ENCODE results near the gene YPEL1. TPM values are rescaled to one million over a fixed set of nuclear protein-coding genes. Genes with fewer than 3 reads are reported as not detected.

The YPEL1 gene
- total RNA-seq, 4 donors from 2014 or later = 2.9 to 9.0 (median 4.6) TPM; not detected in 1

DNA sequence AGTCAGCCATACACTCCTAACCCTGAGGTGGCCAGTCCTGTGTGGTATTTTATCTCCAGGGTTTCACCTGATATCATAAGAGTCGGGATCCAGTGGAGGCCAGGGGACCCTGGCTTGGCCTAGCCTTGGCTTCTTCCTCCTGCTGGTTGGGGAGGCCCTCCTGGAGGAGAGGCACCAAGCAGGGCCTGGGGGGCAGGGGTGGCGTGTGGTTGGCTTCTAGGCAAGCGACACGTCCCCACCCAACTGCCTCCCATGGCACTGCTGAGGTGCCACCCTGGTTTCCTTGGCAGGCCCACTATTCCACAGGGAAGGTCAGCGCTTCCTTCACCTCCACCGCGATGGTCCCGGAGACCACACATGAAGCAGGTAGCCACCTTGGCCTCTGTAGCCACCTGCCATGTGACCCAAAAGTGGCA is 49.4 kb downstream of the YPEL1 start:
- intact Hi-C loops (cut with DNase I; ENCODE audit: low total_unique reads) (no loop called here), in situ Hi-C loops (cut with MboI; ENCODE audit: low pct_ligation_motif_present in 1 of 4, low pct_unique_long_range_greater_than_20kb in 1 of 4, low sequenced_read_pairs in 3 of 4) (no loop called here)
- H3K36me3 ChIP-seq = peaks cover 0 to 29% (median 8%) of the 10 kb centered on the region in 4 donors
- DNase-seq = no peak
- no peaks in the 10 kb centered on the region for H3K27me3 ChIP-seq
- H3K27ac ChIP-seq = no peak overlapping the region
- H3K9me3 ChIP-seq = no peaks in the 10 kb centered on the region
- H3K4me1 ChIP-seq = no peaks in the 10 kb centered on the region
- no peak overlapping the region for H3K4me3 ChIP-seq
- TF ChIP-seq POLR2A (IDR thresholded peaks at IDR 0.05) = no peak
- no peak for TF ChIP-seq CTCF (IDR thresholded peaks at IDR 0.05)
- TF ChIP-seq EP300 (IDR thresholded peaks at IDR 0.05; ENCODE audit: low read depth) = no peak
- no peak for TF ChIP-seq POLR2AphosphoS5 (IDR thresholded peaks at IDR 0.05)
- 93% methylated on average over 8 of the region's 8 CpGs; no CpG with 5 or more reads in 1 of the 2 donors for WGBS, 2 donors (ENCODE audit: low coverage in 1 of 2)

DNA sequence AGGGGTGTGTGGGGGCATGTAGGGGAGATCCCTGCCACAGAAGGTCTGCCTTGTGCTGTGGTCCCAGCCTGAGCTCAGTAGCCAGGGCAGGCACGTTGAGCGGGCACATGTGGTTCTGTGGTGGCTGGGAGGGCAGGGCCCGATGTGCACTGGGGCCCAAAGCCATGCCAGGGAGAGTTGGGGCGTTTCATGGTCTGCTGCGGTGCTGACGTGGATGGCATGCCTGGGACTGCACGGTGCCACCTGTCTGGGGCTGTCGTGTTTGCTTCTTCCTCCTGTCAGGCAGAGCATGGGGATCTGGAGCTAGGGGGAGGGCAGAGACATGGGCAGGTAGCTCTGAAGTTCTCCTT is 50.5 kb downstream of the YPEL1 start:
- peaks cover 0 to 29% (median 5%) of the 10 kb centered on the region in 4 donors for H3K36me3 ChIP-seq
- in situ Hi-C loops (cut with MboI; ENCODE audit: low pct_ligation_motif_present in 1 of 4, low pct_unique_long_range_greater_than_20kb in 1 of 4, low sequenced_read_pairs in 3 of 4) (no loop called here), intact Hi-C loops (cut with DNase I; ENCODE audit: low total_unique reads) (no loop called here)
- H3K9me3 ChIP-seq = no peaks in the 10 kb centered on the region
- no peak overlapping the region for H3K4me3 ChIP-seq
- no peak overlapping the region for H3K27ac ChIP-seq
- no peak for DNase-seq
- no peaks in the 10 kb centered on the region for H3K27me3 ChIP-seq
- 96 to 100% methylated on average over 1 to 7 of the region's 8 CpGs for WGBS, 2 donors (ENCODE audit: low coverage in 1 of 2)
- TF ChIP-seq POLR2A (IDR thresholded peaks at IDR 0.05) (no peak), POLR2AphosphoS5 (IDR thresholded peaks at IDR 0.05) (no peak), EP300 (IDR thresholded peaks at IDR 0.05; ENCODE audit: low read depth) (no peak), CTCF (IDR thresholded peaks at IDR 0.05) (no peak)
- no peaks in the 10 kb centered on the region for H3K4me1 ChIP-seq

DNA sequence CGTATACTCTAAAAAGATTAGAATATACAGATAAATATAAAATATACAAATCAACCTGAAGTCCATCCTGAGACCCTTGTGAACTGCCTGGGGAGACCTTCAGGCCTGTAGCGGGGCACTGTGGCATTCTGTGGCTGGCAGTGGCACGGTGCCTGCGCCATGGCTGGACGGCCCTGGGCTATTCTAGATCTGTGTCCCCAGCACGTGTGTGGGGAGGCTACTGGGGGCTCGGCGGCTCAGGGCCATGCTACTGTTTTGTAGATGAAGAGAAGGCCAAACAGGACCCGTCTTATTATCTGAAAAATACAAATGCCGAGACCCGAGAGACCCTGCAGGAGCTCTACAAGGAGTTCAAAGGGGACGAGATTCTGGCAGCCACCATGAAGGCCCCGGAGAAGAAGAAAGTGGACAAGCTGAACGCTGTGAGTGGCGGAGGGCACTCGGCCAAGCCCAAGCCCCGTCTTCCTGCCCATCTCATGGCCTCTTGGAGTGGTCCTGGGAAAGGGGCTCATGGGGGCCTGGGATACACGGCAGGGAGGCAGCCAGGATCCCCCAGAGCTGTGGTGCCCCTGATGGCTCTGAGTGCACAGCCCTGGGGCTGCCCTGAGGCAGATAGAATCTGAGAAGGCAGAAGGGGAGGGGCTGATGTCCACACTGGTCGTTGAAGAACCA is 51.0 kb downstream of the YPEL1 start:
- Histone ChIP-seq H3K27ac (no peak overlapping the region), H3K36me3 (peaks cover 0 to 29% (median 3%) of the 10 kb centered on the region in 4 donors), H3K27me3 (no peaks in the 10 kb centered on the region), H3K4me3 (no peak overlapping the region), H3K9me3 (no peaks in the 10 kb centered on the region), H3K4me1 (no peaks in the 10 kb centered on the region)
- 93% methylated on average over 19 of the region's 19 CpGs; no CpG with 5 or more reads in 1 of the 2 donors for WGBS, 2 donors (ENCODE audit: low coverage in 1 of 2)
- no peak for DNase-seq
- no peak for TF ChIP-seq POLR2AphosphoS5 (IDR thresholded peaks at IDR 0.05)
- in situ Hi-C loops (cut with MboI; ENCODE audit: low pct_ligation_motif_present in 1 of 4, low pct_unique_long_range_greater_than_20kb in 1 of 4, low sequenced_read_pairs in 3 of 4) (no loop called here), intact Hi-C loops (cut with DNase I; ENCODE audit: low total_unique reads) (no loop called here)

GRCh38 chr22:21683401-21683811 is 52.2 kb downstream of the YPEL1 start:
- TF ChIP-seq CTCF (IDR thresholded peaks at IDR 0.05) (no peak), EP300 (IDR thresholded peaks at IDR 0.05; ENCODE audit: low read depth) (no peak), POLR2AphosphoS5 (IDR thresholded peaks at IDR 0.05) (no peak), POLR2A (IDR thresholded peaks at IDR 0.05) (no peak)
- no peaks in the 10 kb centered on the region for H3K27me3 ChIP-seq
- WGBS, 2 donors (ENCODE audit: low coverage in 1 of 2) = 78 to 92% methylated on average over 5 to 6 of the region's 7 CpGs
- no peaks in the 10 kb centered on the region for H3K9me3 ChIP-seq
- H3K36me3 ChIP-seq = peaks cover 0 to 25% (median 0%) of the 10 kb centered on the region in 4 donors
- intact Hi-C loops (cut with DNase I; ENCODE audit: low total_unique reads) = no loop called here
- in situ Hi-C loops (cut with MboI; ENCODE audit: low pct_ligation_motif_present in 1 of 4, low pct_unique_long_range_greater_than_20kb in 1 of 4, low sequenced_read_pairs in 3 of 4) = no loop called here
- H3K4me3 ChIP-seq = no peak overlapping the region
- no peak overlapping the region for H3K27ac ChIP-seq
- H3K4me1 ChIP-seq = no peaks in the 10 kb centered on the region
- no peak for DNase-seq
